ENCODE results near the gene SLC26A2.

The SLC26A2 gene

GRCh38 chr5:149969181-149969930 is 8.8 kb downstream of the SLC26A2 start (continued):
- TF ChIP-seq ZNF558 (tag by site-specific recombination; IDR thresholded peaks at IDR 0.05) (no peak), ZNF600 (tag by site-specific recombination; IDR thresholded peaks at IDR 0.05) (no peak), ZNF610 (tag by site-specific recombination; IDR thresholded peaks at IDR 0.05; ENCODE audit: borderline replicate concordance) (no peak)

GRCh38 chr5:149975409-149975808 is 14.9 kb downstream of the SLC26A2 start:
- TF ChIP-seq ZIC2 (tag by site-specific recombination; IDR thresholded peaks at IDR 0.05): no peak
- no peak for TF ChIP-seq ZBTB21 (tag by site-specific recombination; IDR thresholded peaks at IDR 0.05)
- no peak for TF ChIP-seq ZNF660 (tag by site-specific recombination; IDR thresholded peaks at IDR 0.05)
- TF ChIP-seq HOXC10 (CRISPR knock-in tag; IDR thresholded peaks at IDR 0.05): no peak
- TF ChIP-seq ZNF16 (tag by site-specific recombination; IDR thresholded peaks at IDR 0.05; ENCODE audit: low read depth): no peak
- TF ChIP-seq ZNF354C (tag by site-specific recombination; IDR thresholded peaks at IDR 0.05; ENCODE audit: borderline replicate concordance, low read depth): no peak
- no peak for TF ChIP-seq ZNF394 (tag by site-specific recombination; IDR thresholded peaks at IDR 0.05; ENCODE audit: borderline replicate concordance)
- no peak for TF ChIP-seq ZNF792 (tag by site-specific recombination; IDR thresholded peaks at IDR 0.05)
- no peak for TF ChIP-seq ZFP3 (tag by site-specific recombination; IDR thresholded peaks at IDR 0.05; ENCODE audit: low read depth)
- TF ChIP-seq ZNF707 (tag by site-specific recombination; IDR thresholded peaks at IDR 0.05): no peak
- no peak for TF ChIP-seq ZNF645 (tag by site-specific recombination; IDR thresholded peaks at IDR 0.05)
- no peak for TF ChIP-seq GLIS2 (tag by site-specific recombination; IDR thresholded peaks at IDR 0.05)
- no peak for TF ChIP-seq ZNF18 (tag by site-specific recombination; IDR thresholded peaks at IDR 0.05)
- no peak for TF ChIP-seq ZNF140 (tag by site-specific recombination; IDR thresholded peaks at IDR 0.05)

GRCh38 chr5:149979896-149980295 is 19.3 kb downstream of the SLC26A2 start:
- no peaks in the 10 kb centered on the region for H3K4me1 ChIP-seq (ENCODE audit: control insufficient read depth, insufficient read depth, low read length)
- peaks cover 13 to 37% of the 10 kb centered on the region in 2 experiments; a peak in 2 of 3 replicates for H3K36me3 ChIP-seq (ENCODE audit: control insufficient read depth in 2 of 2, insufficient read depth in 1 of 2, low read length in 2 of 2)
- no peaks in the 10 kb centered on the region for H3K9me3 ChIP-seq (ENCODE audit: control insufficient read depth, insufficient read depth, low read depth, low read length)
- ChIA-PET POLR2A (no interaction called here), CTCF (interaction anchor here (0.6 to 4.1 kb wide), 4 partner anchors 11 to 149 kb away, joined by 3 to 29 read pairs (median 14); no protein-coding TSS in a partner anchor)
- no peak overlapping the region for H3K27ac ChIP-seq (ENCODE audit: extremely low read depth, low read depth, low read length)
- no peak overlapping the region for H3K4me3 ChIP-seq (ENCODE audit: low read depth, low read length)
- TF ChIP-seq ZNF394 (tag by site-specific recombination; IDR thresholded peaks at IDR 0.05; ENCODE audit: borderline replicate concordance) (no peak), ZBTB7A (tag by site-specific recombination; IDR thresholded peaks at IDR 0.05; ENCODE audit: low read depth) (no peak), ZIC2 (tag by site-specific recombination; IDR thresholded peaks at IDR 0.05) (no peak), ZNF555 (tag by site-specific recombination; conservative IDR thresholded peaks at IDR 0.05) (no peak), ZNF513 (tag by site-specific recombination; IDR thresholded peaks at IDR 0.05) (no peak), ZNF692 (tag by site-specific recombination; IDR thresholded peaks at IDR 0.05) (no peak), ZNF629 (tag by site-specific recombination; IDR thresholded peaks at IDR 0.05) (no peak), ZBTB49 (tag by site-specific recombination; IDR thresholded peaks at IDR 0.05; ENCODE audit: low read depth) (no peak)

More at GRCh38 chr5:149975409-149975808, 14.9 kb downstream of the SLC26A2 start:
- no peak overlapping the region for H3K4me3 ChIP-seq (ENCODE audit: low read depth, low read length)
- H3K9me3 ChIP-seq (ENCODE audit: control insufficient read depth, insufficient read depth, low read depth, low read length): no peaks in the 10 kb centered on the region
- no peak overlapping the region for H3K27ac ChIP-seq (ENCODE audit: extremely low read depth, low read depth, low read length)
- peaks cover 10 to 22% of the 10 kb centered on the region in 2 experiments; a peak in 2 of 3 replicates for H3K36me3 ChIP-seq (ENCODE audit: control insufficient read depth in 2 of 2, insufficient read depth in 1 of 2, low read length in 2 of 2)
- no peaks in the 10 kb centered on the region for H3K4me1 ChIP-seq (ENCODE audit: control insufficient read depth, insufficient read depth, low read length)
- ChIA-PET CTCF (interaction anchor here (1.8 to 2.1 kb wide), 3 partner anchors 16 to 142 kb away, joined by 6 to 14 read pairs (median 8); no protein-coding TSS in a partner anchor), POLR2A (no interaction called here)

Data from HEK293 (cell line).